Adrenal gland (tissue), 12 donors: ENCODE results near the gene GNPDA1. TPM values are rescaled to one million over a fixed set of nuclear protein-coding genes. Genes with fewer than 3 reads are reported as not detected.

ENCODE experiments used
- DNase-seq, 7 donors: peaks; one replicate each; pipeline ENCODE4 v3.0.0-alpha.2; 2019 to 2020
- H3K27ac ChIP-seq, 5 donors: fragments of 200-600 bp; sonication (generic) in 4 of 5; 1 replicate in 3 of 5; 2 replicates in 2 of 5; pipeline versions ENCODE4 v1.5.1 to v1.8.0; 2016 to 2020; ENCODE audit warnings: mild to moderate bottlenecking in 1 of 5
- H3K27me3 ChIP-seq: fragments of 200-600 bp; 2 replicates; pipeline ENCODE4 v1.8.0; 2021
- H3K36me3 ChIP-seq, 2 donors: fragments of 200-600 bp; replicated peaks in 1 of 2; 1 replicate in 1 of 2; 2 replicates in 1 of 2; pipeline versions ENCODE4 v1.5.1 to v1.8.0; 2018 to 2022
- H3K4me1 ChIP-seq, 2 donors: fragments of 200-600 bp; replicated peaks in 1 of 2; 1 replicate in 1 of 2; 2 replicates in 1 of 2; pipeline versions ENCODE4 v1.5.1 to v1.8.0; 2018 to 2021
- H3K4me3 ChIP-seq, 4 donors: fragments of 200-600 bp; sonication (generic) in 3 of 4; one replicate each; pipeline ENCODE4 v1.5.1; 2016 to 2018
- H3K9me3 ChIP-seq, 3 donors: fragments of 200-600 bp; sonication (generic) in 1 of 3; replicated peaks in 1 of 3; 1 replicate in 2 of 3; 2 replicates in 1 of 3; pipeline versions ENCODE4 v1.5.1 to v1.8.0; 2016 to 2021
- CTCF ChIP-seq, 6 experiments: fragments of 450-650 bp in 4 of 6; fragments of 200-600 bp in 2 of 6; sonication (generic) in 1 of 6; IDR thresholded peaks; 1 replicate in 5 of 6; 2 replicates in 1 of 6; pipeline versions ENCODE4 v1.5.1 to v1.8.0; 2016 to 2021; ENCODE audit warnings: antibody characterized with exemption in 6 of 6, mild to moderate bottlenecking in 2 of 6, moderate library complexity in 1 of 6
- POLR2A ChIP-seq, 2 donors: fragments of 450-650 bp; IDR thresholded peaks; one replicate each; pipeline ENCODE4 v1.6.1; 2017; ENCODE audit warnings: antibody characterized with exemption in 2 of 2, mild to moderate bottlenecking in 2 of 2, moderate library complexity in 1 of 2
- WGBS, 4 donors: extraction: QIAGEN DNeasy Blood & Tissue Kit in 2 of 4; methylation state at CpG; one replicate each; pipeline versions ENCODE4 v1.1.5 to v1.1.7; 2013 to 2017; 5-methylcytosine and 5-hydroxymethylcytosine counted together
- intact Hi-C, 2 donors: fragments of 100-400 bp; cut with DNase I; formaldehyde crosslinking; loops; one replicate each; pipeline versions ENCODE4 v1.14.1 to v1.15.0; 2022 to 2023
- polyA plus RNA-seq, 3 donors: library from polyadenylated mRNA; stranded (reverse); fragments of 200-250 nt in 2 of 3; fragments of 350-450 nt in 1 of 3; fragmentation: Illumina TruSeq in 1 of 3; extraction: RNeasy Lipid Tissue Mini Kit (QIAGEN cat#74804) in 1 of 3; gene quantifications; one replicate each; pipeline ENCODE4 v1.2.3, GENCODE V29; 2013 to 2014
- total RNA-seq, 9 donors: library from RNA; depleted of rRNA in 4 of 9; stranded (reverse); fragments of >200 nt in 4 of 9; fragments of 120-200 nt in 1 of 9; fragmentation: NEBNext Ultra II Directional in 1 of 9; extraction: Animal tissue kit (Norgen Biotek cat#: 25700) in 1 of 9; gene quantifications; one replicate each; pipeline versions ENCODE4 v1.1.0 to v1.2.4, GENCODE V29; 2013 to 2023
- donor health status: healthy with polysubstance abuse.
- donor health status: Bipolar disorder and iron deficiency.
- donor health status: DM: yes; HTN: yes; CAD: no.
- donor health status: DM: no; HTN: no; CAD: no.
- donor health status: DM: no; HTN: no; CAD: no.
- donor health status: DM: yes; HTN: yes; CAD: no.

GNPDA1 gene
- total and polyA plus RNA-seq, 12 donors: 23.3 to 92.8 (median 58.7) TPM

- H3K27me3 ChIP-seq: no peaks in the 10 kb centered on the region
Observed at GRCh38 chr5:142020122-142020659, 7.4 kb upstream of the GNPDA1 start.

GRCh38 chr5:142017832-142018427 is 5.1 kb upstream of the GNPDA1 start:
- Histone ChIP-seq H3K4me1 (peaks cover 9 to 20% of the 10 kb centered on the region in 2 donors), H3K27me3 (no peaks in the 10 kb centered on the region), H3K27ac (no peak overlapping the region), H3K4me3 (no peak overlapping the region), H3K36me3 (no peaks in the 10 kb centered on the region), H3K9me3 (no peaks in the 10 kb centered on the region)
- TF ChIP-seq POLR2A (IDR thresholded peaks at IDR 0.05) (no peak), CTCF (IDR thresholded peaks at IDR 0.05) (no peak)
- intact Hi-C loops: no loop called here
- WGBS, 4 donors: 92 to 95% (median 94%) methylated on average over 5 of the region's 5 CpGs
- DNase-seq: peak in 1 of 7 donors; percentile 29

More at GRCh38 chr5:142020122-142020659, 7.4 kb upstream of the GNPDA1 start:
- no peak overlapping the region for H3K27ac ChIP-seq
- intact Hi-C loops: no loop called here
- H3K9me3 ChIP-seq: no peaks in the 10 kb centered on the region
- 67 to 86% (median 76%) methylated on average over 1 of the region's 1 CpG for WGBS, 4 donors
- no peak overlapping the region for H3K4me3 ChIP-seq
- H3K4me1 ChIP-seq: peaks cover 4 to 6% of the 10 kb centered on the region in 2 donors
- DNase-seq: no peak
- TF ChIP-seq CTCF (IDR thresholded peaks at IDR 0.05): no peak
- no peak for TF ChIP-seq POLR2A (IDR thresholded peaks at IDR 0.05)
- H3K36me3 ChIP-seq: no peaks in the 10 kb centered on the region

GRCh38 chr5:142016556-142016955 is 3.7 kb upstream of the GNPDA1 start:
- DNase-seq: no peak
- H3K36me3 ChIP-seq: no peaks in the 10 kb centered on the region
- H3K27ac ChIP-seq: peak overlapping the region in 3 of 5 donors; percentile 17 to 96 (median 96)
- H3K4me1 ChIP-seq: peaks cover 17 to 20% of the 10 kb centered on the region in 2 donors
- no peaks in the 10 kb centered on the region for H3K9me3 ChIP-seq
- TF ChIP-seq CTCF (IDR thresholded peaks at IDR 0.05) (no peak), POLR2A (IDR thresholded peaks at IDR 0.05) (no peak)
- no peak overlapping the region for H3K4me3 ChIP-seq
- no peaks in the 10 kb centered on the region for H3K27me3 ChIP-seq
- intact Hi-C loops: no loop called here
- 86 to 94% (median 87%) methylated on average over 4 of the region's 4 CpGs for WGBS, 4 donors

GRCh38 chr5:142015781-142016533 is 3.1 kb upstream of the GNPDA1 start:
- intact Hi-C loops: no loop called here
- Histone ChIP-seq H3K9me3 (no peaks in the 10 kb centered on the region), H3K4me3 (no peak overlapping the region), H3K27ac (peak overlapping the region in 3 of 5 donors; percentile 17 to 96 (median 96)), H3K36me3 (no peaks in the 10 kb centered on the region), H3K27me3 (no peaks in the 10 kb centered on the region), H3K4me1 (peaks cover 17 to 20% of the 10 kb centered on the region in 2 donors)
- 56 to 69% (median 65%) methylated on average over 6 of the region's 6 CpGs for WGBS, 4 donors
- TF ChIP-seq CTCF (IDR thresholded peaks at IDR 0.05): no peak
- no peak for TF ChIP-seq POLR2A (IDR thresholded peaks at IDR 0.05)
- DNase-seq: peak in 3 of 7 donors; percentile 20 to 28 (median 25)
